H1 (cell line): ENCODE measurements around the gene PNPLA1. TPM values are rescaled to one million over a fixed set of nuclear protein-coding genes. Genes with fewer than 3 reads are reported as not detected.

ENCODE experiments used
- CTCF ChIA-PET: fragments of 300-600 bp; sonication (Branson Sonifier 250); formaldehyde crosslinking; loops from one replicate; lab custom pipeline; 2021; ENCODE audit not compliant: partially characterized antibody; lab: Charles Lee
- POLR2A ChIA-PET: fragments of 300-600 bp; sonication (Branson Sonifier 250); formaldehyde crosslinking; loops from one replicate; lab custom pipeline; 2021; ENCODE audit warnings: inconsistent platforms; ENCODE audit not compliant: partially characterized antibody; lab: Charles Lee
- DNase-seq, 2 experiments: peaks; one replicate each; pipeline versions ENCODE4 v3.0.0 to v3.0.0-alpha.2; 2010 to 2022; ENCODE audit warnings: low spot score in 2 of 2, low read depth in 1 of 2, mixed read lengths in 1 of 2
- FAIRE-seq: peaks from 2 replicates; lab custom pipeline; 2011; peaks lifted over from hg19 to GRCh38; lab: Jason Lieb, UNC
- H2AFZ ChIP-seq: 2 replicates; pipeline ENCODE4 v1.8.1; 2012; ENCODE audit warnings: low read length, inconsistent platforms
- H2AK5ac ChIP-seq: 2 replicates; pipeline ENCODE4 v1.6.1; 2013; ENCODE audit warnings: low read depth, low read length
- H2BK120ac ChIP-seq: replicated peaks from 2 replicates; pipeline ENCODE3; 2013; ENCODE audit warnings: low read depth, low read length, inconsistent platforms
- H2BK12ac ChIP-seq: 2 replicates; pipeline ENCODE4 v1.6.1; 2013; ENCODE audit warnings: low read depth, low read length
- H2BK15ac ChIP-seq: 2 replicates; pipeline ENCODE4 v1.6.1; 2013; ENCODE audit warnings: low read length
- H2BK20ac ChIP-seq: 2 replicates; pipeline ENCODE4 v1.6.1; 2013; ENCODE audit warnings: low read length
- H2BK5ac ChIP-seq: 2 replicates; pipeline ENCODE4 v1.6.1; 2013; ENCODE audit warnings: low read depth, low read length
- H3K14ac ChIP-seq: 2 replicates; pipeline ENCODE4 v1.6.1; 2013; ENCODE audit warnings: inconsistent platforms; ENCODE audit not compliant: insufficient read length
- H3K18ac ChIP-seq: 2 replicates; pipeline ENCODE4 v1.6.1; 2013; ENCODE audit warnings: low read length; ENCODE audit errors: extremely low read depth
- H3K23ac ChIP-seq: 2 replicates; pipeline ENCODE4 v1.6.1; 2013; ENCODE audit warnings: inconsistent platforms; ENCODE audit not compliant: insufficient read length
- H3K23me2 ChIP-seq: 2 replicates; pipeline ENCODE4 v1.6.1; 2013; ENCODE audit warnings: low read depth, low read length
- H3K27ac ChIP-seq: 2 replicates; pipeline ENCODE4 v1.6.1; 2011; ENCODE audit warnings: low read depth, low read length, inconsistent platforms
- H3K27me3 ChIP-seq, 4 experiments: replicated peaks in 1 of 4; 1 replicate in 1 of 4; 2 replicates in 3 of 4; pipeline versions ENCODE4 v1.6.1 to v1.8.1; 2011 to 2013; ENCODE audit warnings: low read length in 3 of 4, mild to moderate bottlenecking in 3 of 4, inconsistent platforms in 2 of 4, mixed read lengths in 2 of 4, moderate library complexity in 1 of 4; ENCODE audit not compliant: control insufficient read depth in 3 of 4, insufficient read depth in 3 of 4; ENCODE audit errors: extremely low read depth in 1 of 4
- H3K36me3 ChIP-seq, 4 experiments: 2 replicates each; pipeline versions ENCODE4 v1.6.1 to v1.8.1; 2011 to 2013; ENCODE audit warnings: mild to moderate bottlenecking in 4 of 4, low read length in 3 of 4, moderate library complexity in 2 of 4, control low read depth in 1 of 4, inconsistent platforms in 1 of 4; ENCODE audit not compliant: insufficient read depth in 4 of 4, control insufficient read depth in 2 of 4
- H3K4ac ChIP-seq: replicated peaks from 2 replicates; pipeline ENCODE3; 2013; ENCODE audit warnings: low read length, low read depth, mixed read lengths, inconsistent platforms; ENCODE audit not compliant: insufficient read length
- H3K4me1 ChIP-seq, 4 experiments: replicated peaks in 1 of 4; 1 replicate in 1 of 4; 2 replicates in 3 of 4; pipeline versions ENCODE4 v1.6.1 to v1.8.1; 2011 to 2013; ENCODE audit warnings: low read length in 3 of 4, inconsistent platforms in 2 of 4, mixed read lengths in 1 of 4; ENCODE audit not compliant: insufficient read depth in 4 of 4, control insufficient read depth in 3 of 4
- H3K4me2 ChIP-seq, 2 experiments: 2 replicates each; pipeline versions ENCODE4 v1.6.1 to v1.8.1; 2011 to 2013; ENCODE audit warnings: low read depth in 2 of 2, low read length in 2 of 2, control low read depth in 1 of 2, inconsistent platforms in 1 of 2, mild to moderate bottlenecking in 1 of 2; ENCODE audit not compliant: insufficient read depth in 1 of 2
- H3K4me3 ChIP-seq, 4 experiments: fragments of 200-600, 300-600 bp in 1 of 4; sonication (generic), shearing (Covaris generic), sonication (Bioruptor Twin) in 1 of 4; 2 replicates each; pipeline versions ENCODE4 v1.5.1 to v1.8.1; 2011 to 2016; ENCODE audit warnings: low read length in 4 of 4, low read depth in 3 of 4, control low read depth in 2 of 4, inconsistent platforms in 2 of 4, mild to moderate bottlenecking in 2 of 4, mixed read lengths in 1 of 4, moderate library complexity in 1 of 4; ENCODE audit not compliant: insufficient read depth in 2 of 4; ENCODE audit errors: extremely low read depth in 1 of 4
- H3K56ac ChIP-seq: replicated peaks from 2 replicates; pipeline ENCODE3; 2013; ENCODE audit warnings: low read depth, mild to moderate bottlenecking, mixed read lengths, low read length, inconsistent platforms; ENCODE audit not compliant: insufficient read length
- H3K79me1 ChIP-seq: 2 replicates; pipeline ENCODE4 v1.6.1; 2013; ENCODE audit warnings: low read depth, low read length, control low read depth
- H3K79me2 ChIP-seq, 2 experiments: 2 replicates each; pipeline versions ENCODE4 v1.6.1 to v1.8.1; 2012 to 2013; ENCODE audit warnings: low read length in 2 of 2, mild to moderate bottlenecking in 2 of 2, inconsistent platforms in 1 of 2; ENCODE audit not compliant: insufficient read depth in 2 of 2, control insufficient read depth in 1 of 2
- H3K9ac ChIP-seq, 4 experiments: replicated peaks in 1 of 4; 1 replicate in 1 of 4; 2 replicates in 3 of 4; pipeline versions ENCODE4 v1.6.1 to v1.8.1; 2011 to 2013; ENCODE audit warnings: low read depth in 3 of 4, low read length in 3 of 4, control low read depth in 2 of 4, mild to moderate bottlenecking in 2 of 4, moderate library complexity in 2 of 4, inconsistent platforms in 1 of 4; ENCODE audit errors: extremely low read depth in 1 of 4
- H3K9me3 ChIP-seq, 2 experiments: 2 replicates each; pipeline versions ENCODE4 v1.6.1 to v1.8.1; 2012 to 2013; ENCODE audit warnings: mild to moderate bottlenecking in 2 of 2, moderate library complexity in 2 of 2, control low read depth in 1 of 2, inconsistent platforms in 1 of 2, low read depth in 1 of 2, low read length in 1 of 2, mixed read lengths in 1 of 2; ENCODE audit not compliant: insufficient read depth in 2 of 2
- H4K20me1 ChIP-seq, 2 experiments: replicated peaks in 1 of 2; 2 replicates each; pipeline versions ENCODE3 to v1.8.1; 2011 to 2013; ENCODE audit warnings: inconsistent platforms in 2 of 2, low read length in 2 of 2, mild to moderate bottlenecking in 1 of 2; ENCODE audit not compliant: insufficient read depth in 2 of 2, control insufficient read depth in 1 of 2
- H4K5ac ChIP-seq: 2 replicates; pipeline ENCODE4 v1.6.1; 2013; ENCODE audit warnings: low read length, low read depth, mixed read lengths, inconsistent platforms; ENCODE audit not compliant: insufficient read length
- H4K8ac ChIP-seq: 2 replicates; pipeline ENCODE4 v1.8.0; 2013; ENCODE audit warnings: mild to moderate bottlenecking, moderate library complexity, low read length, inconsistent platforms; ENCODE audit not compliant: insufficient read depth; ENCODE audit errors: extremely low read depth
- H4K91ac ChIP-seq: replicated peaks from 2 replicates; pipeline ENCODE3; 2013; ENCODE audit warnings: low read length, mixed read lengths, inconsistent platforms; ENCODE audit not compliant: insufficient read length
- CBX8 ChIP-seq: fragments of 300-800, 300-1000 bp; sonication (generic); IDR thresholded peaks from 2 replicates; pipeline ENCODE4 v1.7.1; 2016; ENCODE audit warnings: low read depth, low read length, borderline replicate concordance
- NANOG ChIP-seq: IDR thresholded peaks from 2 replicates; pipeline ENCODE4 v1.6.1; 2011; ENCODE audit warnings: low read length, low read depth, mild to moderate bottlenecking, inconsistent platforms; ENCODE audit not compliant: insufficient read depth, poor library complexity, severe bottlenecking
- RAD21 ChIP-seq, 2 experiments: IDR thresholded peaks in 1 of 2; conservative IDR thresholded peaks in 1 of 2; 2 replicates each; pipeline ENCODE4 v1.6.1; 2011; ENCODE audit warnings: low read depth in 2 of 2, low read length in 2 of 2, improper control_type of control experiment in 1 of 2, inconsistent platforms in 1 of 2, mild to moderate bottlenecking in 1 of 2, moderate library complexity in 1 of 2
- SIX5 ChIP-seq: IDR thresholded peaks from 2 replicates; pipeline ENCODE4 v1.6.1; 2011; ENCODE audit warnings: mild to moderate bottlenecking, low read depth, low read length
- SRF ChIP-seq: IDR thresholded peaks from 2 replicates; pipeline ENCODE4 v1.6.1; 2011; ENCODE audit warnings: mild to moderate bottlenecking, low read depth, low read length, moderate library complexity
- WGBS, 2 experiments: shearing (Covaris generic) in 1 of 2; methylation state at CpG; one replicate each; pipeline versions ENCODE4 v1.1.6 to v1.1.7; 2013 to 2015; ENCODE audit warnings: low lambda C conversion rate in 2 of 2, mixed read lengths in 2 of 2, inconsistent platforms in 1 of 2, low coverage in 1 of 2, missing lambda C conversion rate in 1 of 2; ENCODE audit not compliant: insufficient replicate concordance in 2 of 2, insufficient coverage in 1 of 2, insufficient read length in 1 of 2; ENCODE audit errors: extremely low coverage in 1 of 2, missing lambda C conversion rate in 1 of 2; 5-methylcytosine and 5-hydroxymethylcytosine counted together
- polyA plus RNA-seq, 7 experiments: library from polyadenylated mRNA; depleted of rRNA in 3 of 7; stranded (reverse) in 5 of 7; unstranded in 2 of 7; fragments of >200 nt in 5 of 7; fragments of 200-250 nt in 2 of 7; gene quantifications; 1 replicate in 5 of 7; 2 replicates in 1 of 7; 4 replicates in 1 of 7; pipeline versions ENCODE4 v1.2.1 to v1.2.3, GENCODE V29; 2011 to 2013; ENCODE audit warnings: missing spikeins in 2 of 7, mixed read lengths in 2 of 7
- total RNA-seq: library from RNA; stranded (reverse); fragmentation: NEBNext Ultra II Directional; extraction: Animal tissue kit (Norgen Biotek cat#: 25700); gene quantifications from 2 replicates; pipeline ENCODE4 v1.2.1, GENCODE V29; 2021

The PNPLA1 gene
- total and polyA plus RNA-seq, 2 of the 8 experiments (the other 6 are each of a cell fraction or from before 2014, with no cell fraction given), result not detected

DNA sequence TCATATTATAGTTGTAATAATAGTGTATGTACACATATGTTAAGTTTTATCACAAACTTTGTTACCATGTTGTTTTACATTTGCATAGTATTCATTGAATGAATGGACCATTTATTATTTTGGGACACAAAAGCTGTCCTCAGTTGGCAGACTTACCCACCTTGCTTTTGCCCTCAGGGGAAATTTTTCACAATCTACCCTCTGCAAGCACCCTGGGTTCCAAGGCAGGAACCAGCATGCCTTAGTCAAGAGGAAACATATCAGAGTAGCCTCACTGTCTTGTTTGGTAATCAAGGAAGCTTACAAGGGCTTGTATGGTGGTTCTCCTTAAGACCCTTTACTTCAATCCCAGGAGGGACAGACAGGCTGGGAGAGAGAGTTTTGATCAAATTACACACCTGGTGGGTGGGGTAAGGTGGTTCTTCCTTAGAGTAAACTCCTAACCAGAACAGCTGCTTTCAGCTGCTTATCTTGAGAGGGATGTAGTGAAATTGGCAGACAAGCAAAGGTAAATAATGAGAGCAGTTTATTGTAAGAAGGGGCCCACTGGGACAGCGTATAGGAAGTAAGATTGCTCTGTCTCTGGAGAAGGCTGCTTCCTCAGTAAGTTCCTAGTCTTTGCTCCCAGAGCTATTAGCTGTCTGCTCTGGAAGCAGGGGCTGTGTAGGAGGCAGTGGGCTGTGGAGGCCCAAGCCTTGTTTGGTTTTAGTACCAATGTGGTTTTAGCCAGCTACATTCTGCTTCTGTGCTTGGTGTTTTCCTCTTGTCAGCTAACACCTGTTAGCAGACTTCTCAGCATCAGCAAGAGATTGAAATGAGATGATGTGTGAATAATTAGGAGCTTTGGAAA lies 42.3 kb upstream of the PNPLA1 start:
- Histone ChIP-seq H4K91ac (no peak overlapping the region), H2BK5ac (no peak overlapping the region), H3K4me3 (no peak overlapping the region), H3K36me3 (peaks cover 7 to 39% (median 36%) of the 10 kb centered on the region in 4 experiments; a peak in 7 of 8 replicates), H3K9me3 (no peaks in the 10 kb centered on the region), H3K56ac (no peak overlapping the region), H3K4me1 (no peaks in the 10 kb centered on the region), H3K79me1 (peaks cover 3% of the 10 kb centered on the region; the same call in 1 of the 2 replicates), H3K14ac (no peak overlapping the region), H2AK5ac (no peak overlapping the region), H2BK15ac (no peak overlapping the region), H3K23ac (no peak overlapping the region), H4K20me1 (peaks cover 0 to 2% of the 10 kb centered on the region in 2 experiments), H2BK20ac (no peak overlapping the region), H3K9ac (no peak overlapping the region), H3K18ac (no peak overlapping the region), H2BK12ac (no peak overlapping the region), H3K79me2 (no peaks in the 10 kb centered on the region), H3K23me2 (no peaks in the 10 kb centered on the region), H2BK120ac (no peak overlapping the region), H4K8ac (no peak overlapping the region), H3K27me3 (no peaks in the 10 kb centered on the region), H2AFZ (no peak overlapping the region), H3K4ac (no peak overlapping the region), H4K5ac (no peak overlapping the region), H3K27ac (no peak overlapping the region), H3K4me2 (no peak overlapping the region)
- DNase-seq, result no peak
- WGBS, 2 experiments, result 93% methylated on average over 1 of the region's 1 CpG; no CpG with 5 or more reads in 1 of the 2 experiments
- POLR2A ChIA-PET, result interaction anchor here (1.1 kb wide), 1 partner anchor 9 kb away, joined by 3 read pairs; no protein-coding TSS in a partner anchor
- no peak for FAIRE-seq
- CTCF ChIA-PET, result interaction anchor here (0.5 to 1.4 kb wide), 5 partner anchors 18 to 1244 kb away, joined by 3 to 4 read pairs (median 3); no protein-coding TSS in a partner anchor
- TF ChIP-seq NANOG, result no peak
- no peak for TF ChIP-seq RAD21 (IDR thresholded peaks at IDR 0.05 in 1 of 2, conservative IDR thresholded peaks at IDR 0.05 in 1 of 2; ENCODE audit: low read depth in 2 of 2, low read length in 2 of 2)
- no peak for TF ChIP-seq SRF
- TF ChIP-seq CBX8, result no peak
- TF ChIP-seq SIX5, result no peak
